Activated T-helper 1 cell treated with anti-CD3 and anti-CD28 coated beads, Interleukin-12 subunit alpha, Interleukin-12 subunit beta, Interleukin-2, Interleukin-4 antibody, amounts not matched to agents 30 ng/mL and 10 ng/mL and 1 ng/mL, durations not matched to agents 14 hours and 24 hours and 36 hours (primary cell): Measurements from ENCODE around the gene INPP5F. TPM values are rescaled to one million over a fixed set of nuclear protein-coding genes. Genes with fewer than 3 reads are reported as not detected.

ENCODE experiments used
- DNase-seq: peaks from one replicate; pipeline ENCODE4 v3.0.0; 2021; ENCODE audit warnings: low spot score
- H3K27ac Mint-ChIP-seq: one replicate; pipeline ENCODE4 v1.8.0; 2021; ENCODE audit warnings: mild to moderate bottlenecking, mixed read lengths
- H3K27me3 Mint-ChIP-seq: one replicate; pipeline ENCODE4 v1.8.0; 2022; ENCODE audit warnings: mild to moderate bottlenecking, moderate library complexity, mixed read lengths; ENCODE audit not compliant: insufficient read depth
- H3K36me3 Mint-ChIP-seq: one replicate; pipeline ENCODE4 v1.8.0; 2021; ENCODE audit warnings: low read depth, mixed read lengths
- H3K4me1 Mint-ChIP-seq: one replicate; pipeline ENCODE4 v1.8.0; 2021; ENCODE audit warnings: low read depth, mixed read lengths
- H3K4me3 Mint-ChIP-seq: one replicate; pipeline ENCODE4 v1.8.0; 2021; ENCODE audit warnings: mild to moderate bottlenecking, moderate library complexity, mixed read lengths
- H3K9me3 Mint-ChIP-seq: one replicate; pipeline ENCODE4 v1.8.0; 2021; ENCODE audit warnings: mixed read lengths
- intact Hi-C: fragments of 100-400 bp; cut with micrococcal nuclease; formaldehyde crosslinking; loops from one replicate; pipeline ENCODE4 v1.15.1; 2024
- total RNA-seq: library from RNA; stranded (reverse); gene quantifications from 2 replicates; pipeline ENCODE4 v1.2.3, GENCODE V29; 2022

INPP5F gene
- 17.7 and 19.4 TPM in 2 replicates for total RNA-seq

DNA sequence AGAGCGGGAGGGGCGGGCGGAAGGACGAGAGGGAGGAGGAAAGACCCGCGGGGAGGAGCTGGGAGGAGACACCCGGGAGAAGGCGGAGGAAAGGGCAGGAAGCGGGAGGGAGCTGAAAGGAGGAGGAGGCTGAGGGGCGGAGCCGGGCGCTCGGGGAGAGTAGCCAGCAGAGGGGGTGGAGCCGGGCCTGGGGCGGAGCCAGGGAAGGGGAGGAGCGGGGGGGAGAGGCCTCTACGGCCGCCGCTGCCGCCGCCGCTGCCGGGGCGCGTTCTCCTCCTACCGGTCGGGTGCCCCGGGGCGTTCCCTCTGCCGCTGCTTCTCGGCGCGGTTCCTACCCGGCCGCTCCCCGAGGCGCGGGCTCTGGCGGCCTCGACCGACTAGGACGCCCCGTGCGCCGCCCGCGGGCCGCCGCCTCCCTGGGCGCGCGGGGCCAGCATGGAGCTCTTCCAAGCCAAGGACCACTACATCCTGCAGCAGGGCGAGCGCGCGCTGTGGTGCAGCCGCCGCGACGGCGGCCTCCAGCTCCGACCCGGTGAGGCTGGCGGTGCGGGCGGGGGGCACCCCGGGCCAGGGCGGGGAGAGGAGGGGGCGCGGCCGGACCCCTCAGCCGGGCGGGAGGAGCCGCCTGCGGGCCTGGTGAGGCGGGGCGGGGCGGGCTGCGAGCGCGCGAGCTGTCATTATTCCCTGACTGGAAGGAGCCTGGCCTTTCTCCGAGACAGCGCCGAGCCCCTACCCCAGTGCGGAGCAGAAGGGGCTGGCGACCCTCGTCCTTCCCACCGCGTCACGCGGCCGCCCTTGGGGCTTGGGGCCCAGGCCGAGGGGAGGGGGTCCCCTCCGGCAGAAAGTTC is at the start of gene INPP5F:
TSS of gene INPP5F (plus strand) at position 223 of the 848 bp plus-strand sequence. CDS start at position 436, 213 bp downstream.
- H3K4me1 Mint-ChIP-seq = peaks cover 39% of the 10 kb centered on the region
- H3K27ac Mint-ChIP-seq = peak within 1 kb of the TSS; percentile 81
- intact Hi-C loops = loop anchor here (1.0 to 5.0 kb wide), 10 partner anchors 17 to 971 kb away; partner anchors contain the start of genes BAG3, CACUL1, EIF3A and MCMBP
- no peaks in the 10 kb centered on the region for H3K9me3 Mint-ChIP-seq
- H3K27me3 Mint-ChIP-seq = no peaks in the 10 kb centered on the region
- peak; percentile 98 for DNase-seq
- peaks cover 5% of the 10 kb centered on the region for H3K36me3 Mint-ChIP-seq
- H3K4me3 Mint-ChIP-seq = peak within 1 kb of the TSS; percentile 93

GRCh38 chr10:119677126-119677525 is 48.7 kb upstream of the INPP5F start:
- Mint-ChIP-seq H3K4me1 (peaks cover 23% of the 10 kb centered on the region), H3K4me3 (no peak overlapping the region), H3K36me3 (peaks cover 36% of the 10 kb centered on the region), H3K27ac (no peak overlapping the region), H3K9me3 (peaks cover 2% of the 10 kb centered on the region), H3K27me3 (peaks cover 3% of the 10 kb centered on the region)
- intact Hi-C loops = no loop called here
- no peak for DNase-seq

DNA sequence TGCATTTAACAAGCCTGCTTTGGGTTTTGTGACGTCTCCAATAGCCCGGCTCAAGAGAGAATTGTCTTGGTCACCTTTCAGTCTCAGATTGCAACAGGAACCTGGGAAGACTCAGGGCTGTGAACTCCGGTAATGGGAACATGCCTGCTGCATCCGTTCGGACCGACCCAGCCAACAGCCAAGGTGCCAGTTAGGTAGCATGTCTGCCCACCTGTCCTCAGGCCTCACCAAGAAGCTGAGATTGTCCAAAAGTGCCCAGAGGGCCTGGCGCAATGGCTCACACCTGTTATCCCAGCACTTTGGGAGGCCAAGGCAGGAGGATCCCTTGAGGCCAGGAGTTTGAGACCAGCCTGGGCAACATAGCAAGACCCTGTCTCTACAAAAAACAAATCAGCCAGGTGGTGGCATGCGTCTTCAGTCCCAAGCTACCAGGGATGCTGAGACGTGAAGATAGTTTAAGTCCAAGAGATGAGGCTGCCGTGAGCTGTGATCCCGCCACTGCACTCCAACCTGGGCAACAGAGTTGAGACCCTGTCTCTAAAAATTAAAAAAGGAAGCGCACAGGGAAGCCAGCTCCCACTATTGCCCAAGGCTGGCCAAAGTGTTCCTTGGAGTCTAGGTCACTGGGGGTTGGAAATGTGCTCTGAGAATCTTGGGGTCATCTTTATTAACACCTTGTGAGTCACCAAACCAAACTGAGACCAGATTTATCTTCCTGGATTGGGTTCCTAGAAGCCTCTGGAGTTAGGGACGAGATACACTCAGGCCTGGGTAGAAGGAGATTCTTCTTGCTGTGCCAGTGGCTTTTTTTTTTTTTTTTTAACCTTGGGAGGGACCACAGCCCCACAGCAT is 47.7 kb upstream of the INPP5F start:
- Mint-ChIP-seq H3K36me3 (peaks cover 32% of the 10 kb centered on the region), H3K27ac (no peak overlapping the region), H3K9me3 (peaks cover 4% of the 10 kb centered on the region), H3K4me1 (peaks cover 28% of the 10 kb centered on the region), H3K27me3 (peaks cover 3% of the 10 kb centered on the region), H3K4me3 (no peak overlapping the region)
- DNase-seq = no peak
- intact Hi-C loops = no loop called here

GRCh38 chr10:119679480-119679829 is 46.4 kb upstream of the INPP5F start:
- Mint-ChIP-seq H3K4me1 (peaks cover 28% of the 10 kb centered on the region), H3K27ac (no peak overlapping the region), H3K36me3 (peaks cover 21% of the 10 kb centered on the region), H3K4me3 (no peak overlapping the region), H3K27me3 (peaks cover 3% of the 10 kb centered on the region), H3K9me3 (peaks cover 4% of the 10 kb centered on the region)
- no peak for DNase-seq
- intact Hi-C loops = no loop called here

DNA sequence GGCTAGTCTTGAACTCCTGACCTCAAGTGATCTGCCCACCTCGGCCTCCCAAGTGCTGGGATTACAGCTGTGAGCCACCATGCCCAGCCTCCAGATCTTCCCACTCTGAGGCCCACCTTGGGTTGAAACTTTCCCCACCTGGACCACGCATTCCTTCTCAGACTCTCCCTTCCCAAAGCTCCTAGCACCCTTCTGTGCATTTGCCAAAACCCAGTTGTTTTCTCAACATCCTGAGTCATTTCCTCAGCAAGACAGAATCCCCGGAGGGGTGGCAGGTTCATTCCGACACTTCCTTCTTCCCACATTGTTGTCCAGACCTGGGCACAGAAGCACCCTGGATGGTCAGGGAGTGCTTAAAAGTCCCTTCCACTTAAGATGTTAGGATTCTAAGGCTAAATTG is 45.8 kb upstream of the INPP5F start:
- Mint-ChIP-seq H3K27ac (peak overlapping the region; percentile 53), H3K27me3 (peaks cover 3% of the 10 kb centered on the region), H3K4me1 (peaks cover 28% of the 10 kb centered on the region), H3K36me3 (peaks cover 21% of the 10 kb centered on the region), H3K4me3 (no peak overlapping the region), H3K9me3 (peaks cover 4% of the 10 kb centered on the region)
- no peak for DNase-seq
- intact Hi-C loops = no loop called here

DNA sequence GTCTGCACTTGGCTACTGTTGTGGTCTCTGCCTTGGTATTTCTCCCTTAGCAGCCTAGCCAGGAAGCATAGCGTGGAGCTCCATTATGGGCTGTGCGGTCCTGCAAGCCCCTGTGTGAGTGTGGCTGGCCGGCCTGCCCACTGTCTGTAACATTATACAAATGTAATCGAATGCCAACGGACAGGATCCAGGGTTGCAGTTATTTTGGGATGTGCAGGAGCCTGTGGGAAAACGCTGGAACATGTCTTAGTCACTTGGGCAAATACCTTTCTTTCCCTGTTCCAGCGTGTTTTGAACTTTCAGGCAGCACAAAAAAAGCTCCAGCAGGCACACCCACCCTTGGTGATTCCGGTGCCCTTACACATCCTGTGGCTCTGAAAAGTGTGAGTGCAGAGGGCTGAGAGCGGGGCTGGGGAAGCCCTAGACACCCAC is 45.2 kb upstream of the INPP5F start:
- peaks cover 21% of the 10 kb centered on the region for H3K36me3 Mint-ChIP-seq
- H3K9me3 Mint-ChIP-seq = peaks cover 4% of the 10 kb centered on the region
- H3K27ac Mint-ChIP-seq = peak overlapping the region; percentile 31
- peaks cover 5% of the 10 kb centered on the region for H3K27me3 Mint-ChIP-seq
- peaks cover 28% of the 10 kb centered on the region for H3K4me1 Mint-ChIP-seq
- no peak for DNase-seq
- H3K4me3 Mint-ChIP-seq = no peak overlapping the region
- intact Hi-C loops = no loop called here

DNA sequence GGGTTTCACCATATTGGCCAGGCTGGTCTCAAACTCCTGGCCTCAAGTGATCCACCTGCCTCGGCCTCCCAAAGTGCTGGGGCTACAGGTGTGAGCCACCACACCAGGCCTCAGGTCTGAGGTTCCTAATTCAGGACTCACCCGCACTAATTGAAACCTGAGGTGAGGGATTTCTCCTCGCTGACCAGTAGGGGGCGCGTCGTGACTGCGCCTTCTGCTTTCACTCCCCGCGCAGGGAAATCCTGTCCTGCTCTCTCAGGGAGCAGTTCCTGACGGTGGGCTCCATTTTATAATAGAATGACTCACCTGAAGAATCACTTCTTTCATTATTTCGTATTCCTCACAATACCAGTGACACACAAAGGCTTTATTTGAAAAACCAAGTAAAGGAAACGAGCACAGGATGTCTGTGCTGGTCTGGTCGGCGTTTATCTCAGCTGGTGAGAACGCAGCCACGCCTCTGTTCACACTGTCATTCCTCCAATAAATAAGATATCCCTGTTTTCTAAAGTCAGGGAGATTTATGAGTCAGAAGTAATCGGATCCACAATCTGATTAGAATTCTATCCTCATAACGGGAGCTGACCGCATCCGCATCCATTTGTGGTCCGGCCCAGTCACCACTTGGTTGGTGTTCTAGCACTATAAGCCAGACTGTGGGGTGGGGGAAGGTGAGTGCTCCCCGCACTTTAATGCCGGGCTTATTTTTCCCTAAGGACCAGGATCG is 39.2 kb upstream of the INPP5F start:
- H3K9me3 Mint-ChIP-seq = peaks cover 4% of the 10 kb centered on the region
- peak overlapping the region; percentile 27 for H3K4me3 Mint-ChIP-seq
- H3K27me3 Mint-ChIP-seq = peaks cover 7% of the 10 kb centered on the region
- intact Hi-C loops = loop anchor here (1.0 to 2.0 kb wide), 7 partner anchors 18 to 650 kb away; partner anchors contain the start of gene INPP5F
- H3K4me1 Mint-ChIP-seq = peaks cover 27% of the 10 kb centered on the region
- peaks cover 3% of the 10 kb centered on the region for H3K36me3 Mint-ChIP-seq
- peak overlapping the region; percentile 67 for H3K27ac Mint-ChIP-seq
- peak; percentile 59 for DNase-seq

DNA sequence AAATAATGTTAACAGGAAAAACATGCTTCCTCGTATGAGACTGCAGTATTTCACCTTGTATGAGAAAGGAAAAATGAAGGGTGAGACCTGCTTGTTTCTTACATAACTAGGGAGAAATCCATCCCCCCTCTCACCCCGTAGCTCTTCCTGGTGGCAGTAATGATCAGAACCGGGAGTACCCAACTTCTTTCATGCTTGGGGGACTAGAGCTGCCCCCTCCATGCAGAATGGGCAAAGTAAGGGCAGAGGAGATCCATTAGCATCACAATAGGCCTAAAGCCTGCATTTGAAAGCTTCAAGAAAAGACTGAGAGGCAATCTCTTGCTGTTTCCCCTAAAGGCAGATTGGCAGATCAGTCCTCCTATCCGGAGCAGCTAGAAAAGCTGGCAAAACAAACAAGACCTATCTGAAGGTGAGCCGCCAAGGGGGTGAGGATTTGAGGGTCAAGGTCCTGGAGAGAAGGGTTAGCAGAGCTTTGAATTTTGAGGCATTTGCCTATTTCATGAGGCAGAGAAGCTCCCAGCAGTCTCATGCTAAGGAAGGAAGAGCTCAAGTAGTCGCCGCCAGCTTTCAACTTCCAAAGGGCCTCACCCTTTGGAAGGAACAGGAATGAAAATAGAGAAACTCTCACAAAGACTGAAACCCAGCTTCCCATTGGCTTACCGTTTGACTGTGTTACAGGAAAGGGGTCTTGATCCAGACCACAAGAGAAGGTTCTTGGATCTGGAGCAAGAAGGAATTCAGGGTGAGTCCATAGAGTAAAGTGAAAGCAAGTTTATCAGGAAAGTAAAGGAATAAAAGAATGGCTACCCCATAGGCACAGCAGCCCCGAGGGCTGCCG is 38.4 kb upstream of the INPP5F start:
- no peaks in the 10 kb centered on the region for H3K36me3 Mint-ChIP-seq
- H3K4me3 Mint-ChIP-seq = no peak overlapping the region
- no peaks in the 10 kb centered on the region for H3K9me3 Mint-ChIP-seq
- DNase-seq = no peak
- H3K27ac Mint-ChIP-seq = peak overlapping the region; percentile 67
- H3K4me1 Mint-ChIP-seq = peaks cover 19% of the 10 kb centered on the region
- intact Hi-C loops = loop anchor here (2.0 kb wide), 1 partner anchor 649 kb away; no protein-coding TSS in a partner anchor
- peaks cover 4% of the 10 kb centered on the region for H3K27me3 Mint-ChIP-seq

GRCh38 chr10:119688033-119688508 is 37.8 kb upstream of the INPP5F start:
- intact Hi-C loops = no loop called here
- no peak overlapping the region for H3K27ac Mint-ChIP-seq
- peaks cover 8% of the 10 kb centered on the region for H3K27me3 Mint-ChIP-seq
- no peaks in the 10 kb centered on the region for H3K9me3 Mint-ChIP-seq
- H3K4me3 Mint-ChIP-seq = no peak overlapping the region
- peaks cover 16% of the 10 kb centered on the region for H3K4me1 Mint-ChIP-seq
- H3K36me3 Mint-ChIP-seq = no peaks in the 10 kb centered on the region
- no peak for DNase-seq

DNA sequence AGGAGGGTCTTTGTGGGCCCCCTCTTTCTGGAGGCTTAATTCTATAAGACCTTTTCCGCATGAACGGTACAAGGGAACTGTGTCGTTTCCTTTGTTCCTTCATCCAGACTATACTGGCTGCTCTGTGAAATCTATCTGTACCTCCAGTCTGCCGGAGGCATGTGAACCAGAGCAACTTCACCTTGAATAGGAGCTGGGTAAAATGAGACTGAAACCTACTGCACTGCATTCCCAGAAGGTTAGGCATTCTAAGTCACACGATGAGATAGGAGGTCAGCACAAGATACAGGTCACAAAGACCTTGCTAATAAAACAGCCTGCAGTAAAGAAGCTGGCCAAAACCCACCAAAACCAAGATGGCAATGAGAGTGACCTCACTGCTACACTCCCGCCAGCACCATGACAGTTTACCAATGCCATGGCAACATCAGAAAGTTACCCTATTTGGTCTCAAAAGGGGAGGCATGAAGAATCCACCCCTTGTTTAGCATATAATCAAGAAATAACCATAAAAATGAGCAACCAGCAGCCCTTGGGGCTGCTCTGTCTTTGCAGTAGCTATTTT is 36.8 kb upstream of the INPP5F start:
- no peaks in the 10 kb centered on the region for H3K9me3 Mint-ChIP-seq
- no peak overlapping the region for H3K4me3 Mint-ChIP-seq
- no peak overlapping the region for H3K27ac Mint-ChIP-seq
- intact Hi-C loops = no loop called here
- peaks cover 16% of the 10 kb centered on the region for H3K4me1 Mint-ChIP-seq
- no peak for DNase-seq
- peaks cover 10% of the 10 kb centered on the region for H3K27me3 Mint-ChIP-seq
- no peaks in the 10 kb centered on the region for H3K36me3 Mint-ChIP-seq

DNA sequence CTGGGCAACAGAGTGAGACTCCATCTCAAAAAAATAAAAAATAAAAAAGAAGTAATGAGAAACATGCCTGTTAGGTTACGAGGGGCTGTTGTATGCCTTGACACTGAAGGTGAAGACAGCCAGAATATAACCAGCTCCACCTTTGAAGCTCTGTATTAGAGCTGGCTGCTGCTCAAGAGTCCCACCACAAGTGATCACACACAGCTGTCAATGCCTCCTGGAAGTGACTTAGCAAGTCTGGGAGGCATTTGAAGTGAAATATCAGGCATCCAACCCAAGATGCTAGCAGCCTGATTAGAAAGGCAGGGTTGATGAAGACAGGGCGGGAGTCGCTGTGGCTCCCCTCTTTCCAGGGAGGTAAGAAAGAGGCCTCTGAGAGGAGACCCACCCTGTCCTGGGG is 34.1 kb upstream of the INPP5F start:
- intact Hi-C loops = no loop called here
- Mint-ChIP-seq H3K9me3 (no peaks in the 10 kb centered on the region), H3K36me3 (no peaks in the 10 kb centered on the region), H3K4me1 (peaks cover 11% of the 10 kb centered on the region), H3K27me3 (peaks cover 8% of the 10 kb centered on the region), H3K4me3 (no peak overlapping the region), H3K27ac (no peak overlapping the region)
- no peak for DNase-seq
